Mesenchymal stem cell (in vitro differentiated cells and primary cell): ENCODE data around the gene DNM1.

Experiments used
- DNase-seq: peaks from one replicate; pipeline ENCODE4 v3.0.0-alpha.2; 2013
- H2AFZ ChIP-seq: one replicate; pipeline ENCODE4 v1.6.1; 2013; ENCODE audit warnings: low read depth, mild to moderate bottlenecking, control low read depth, inconsistent platforms, low read length, moderate library complexity
- H2AK5ac ChIP-seq: 2 replicates; pipeline ENCODE4 v1.6.1; 2013; ENCODE audit warnings: low read length, moderate library complexity, mild to moderate bottlenecking, inconsistent platforms; ENCODE audit not compliant: severe bottlenecking
- H2BK120ac ChIP-seq: one replicate; pipeline ENCODE4 v1.6.1; 2013; ENCODE audit warnings: low read depth, mild to moderate bottlenecking, inconsistent platforms, low read length, moderate library complexity
- H2BK12ac ChIP-seq, 2 experiments: one replicate each; pipeline ENCODE4 v1.6.1; 2013; ENCODE audit warnings: inconsistent platforms in 2 of 2, low read length in 2 of 2, mild to moderate bottlenecking in 2 of 2, moderate library complexity in 2 of 2, control low read depth in 1 of 2
- H2BK15ac ChIP-seq: one replicate; pipeline ENCODE4 v1.6.1; 2013; ENCODE audit warnings: mild to moderate bottlenecking, low read depth, inconsistent platforms; ENCODE audit not compliant: poor library complexity, severe bottlenecking
- H2BK5ac ChIP-seq: 2 replicates; pipeline ENCODE4 v1.6.1; 2013; ENCODE audit warnings: low read depth, mild to moderate bottlenecking, low read length, control low read depth, inconsistent platforms; ENCODE audit not compliant: poor library complexity, severe bottlenecking
- H3K14ac ChIP-seq, 2 experiments: one replicate each; pipeline ENCODE4 v1.6.1; 2013; ENCODE audit warnings: inconsistent platforms in 2 of 2, low read length in 2 of 2, control low read depth in 1 of 2, mild to moderate bottlenecking in 1 of 2, moderate library complexity in 1 of 2
- H3K18ac ChIP-seq, 2 experiments: one replicate each; pipeline ENCODE4 v1.6.1; 2013; ENCODE audit warnings: inconsistent platforms in 2 of 2, low read length in 2 of 2, control low read depth in 1 of 2, low read depth in 1 of 2, mild to moderate bottlenecking in 1 of 2
- H3K23ac ChIP-seq, 2 experiments: one replicate each; pipeline ENCODE4 v1.6.1; 2013; ENCODE audit warnings: inconsistent platforms in 2 of 2, low read length in 2 of 2, mild to moderate bottlenecking in 2 of 2, moderate library complexity in 2 of 2, control low read depth in 1 of 2
- H3K27ac ChIP-seq: 2 replicates; pipeline ENCODE4 v1.5.1; 2013; ENCODE audit warnings: mild to moderate bottlenecking, moderate library complexity, low read length, control low read depth, inconsistent platforms; ENCODE audit not compliant: poor library complexity, severe bottlenecking
- H3K27me3 ChIP-seq, 2 experiments: 2 replicates each; pipeline versions ENCODE4 v1.6.1 to v1.7.0; 2013; ENCODE audit warnings: low read length in 2 of 2, mild to moderate bottlenecking in 2 of 2, moderate library complexity in 2 of 2, control low read depth in 1 of 2, inconsistent platforms in 1 of 2; ENCODE audit not compliant: control insufficient read depth in 1 of 2, insufficient read depth in 1 of 2
- H3K36me3 ChIP-seq, 2 experiments: 2 replicates each; pipeline versions ENCODE4 v1.6.1 to v1.7.0; 2013; ENCODE audit warnings: low read length in 2 of 2, control low read depth in 1 of 2, inconsistent platforms in 1 of 2, low read depth in 1 of 2, mild to moderate bottlenecking in 1 of 2; ENCODE audit not compliant: insufficient read depth in 2 of 2, control insufficient read depth in 1 of 2
- H3K4ac ChIP-seq, 2 experiments: one replicate each; pipeline ENCODE4 v1.6.1; 2013; ENCODE audit warnings: inconsistent platforms in 2 of 2, low read length in 2 of 2, mild to moderate bottlenecking in 2 of 2, moderate library complexity in 2 of 2, control low read depth in 1 of 2, low read depth in 1 of 2
- H3K4me1 ChIP-seq: 2 replicates; pipeline ENCODE4 v1.6.1; 2013; ENCODE audit warnings: low read depth, low read length, control low read depth; ENCODE audit not compliant: control insufficient read depth, insufficient read depth
- H3K4me2 ChIP-seq: 2 replicates; pipeline ENCODE4 v1.6.1; 2013; ENCODE audit warnings: low read length, mild to moderate bottlenecking, inconsistent platforms; ENCODE audit not compliant: poor library complexity, severe bottlenecking
- H3K4me3 ChIP-seq, 2 experiments: 2 replicates each; pipeline versions ENCODE4 v1.5.1 to v1.7.0; 2013; ENCODE audit warnings: low read length in 2 of 2, mild to moderate bottlenecking in 2 of 2, control low read depth in 1 of 2, low read depth in 1 of 2; ENCODE audit not compliant: insufficient read depth in 1 of 2
- H3K79me1 ChIP-seq: replicated peaks from 2 replicates; pipeline ENCODE4 v1.6.1; 2013; ENCODE audit warnings: mild to moderate bottlenecking, control low read depth, low read length, inconsistent platforms; ENCODE audit not compliant: poor library complexity, severe bottlenecking
- H3K9ac ChIP-seq: 2 replicates; pipeline ENCODE4 v1.7.0; 2013; ENCODE audit warnings: mild to moderate bottlenecking, low read length, moderate library complexity
- H3K9me3 ChIP-seq: 2 replicates; pipeline ENCODE4 v1.7.0; 2013; ENCODE audit warnings: mild to moderate bottlenecking, low read length; ENCODE audit not compliant: control insufficient read depth
- H4K8ac ChIP-seq: one replicate; pipeline ENCODE4 v1.6.1; 2013; ENCODE audit warnings: inconsistent platforms, mild to moderate bottlenecking, low read length, moderate library complexity
- H4K91ac ChIP-seq: one replicate; pipeline ENCODE4 v1.6.1; 2013; ENCODE audit warnings: mild to moderate bottlenecking, low read length, inconsistent platforms
- whole genome bisulfite sequencing: methylation state at CpG from one replicate; pipeline ENCODE4 v1.1.7; 2013; ENCODE audit warnings: mixed read lengths; 5-methylcytosine and 5-hydroxymethylcytosine counted together

DNM1 gene

GRCh38 chr9:128244837-128245231 lies 41.7 kb downstream of the DNM1 start:
- no peak overlapping the region for H2AFZ ChIP-seq
- H3K23ac ChIP-seq, result peak overlapping the region in 1 of 2 experiments; percentile 81
- H2BK15ac ChIP-seq, result peak overlapping the region; percentile 91
- H4K8ac ChIP-seq, result peak overlapping the region; percentile 96
- peaks cover 1% of the 10 kb centered on the region for H3K79me1 ChIP-seq
- H2BK5ac ChIP-seq, result no peak overlapping the region
- peaks cover 29 to 54% of the 10 kb centered on the region in 2 experiments for H3K36me3 ChIP-seq
- H3K4me1 ChIP-seq, result peaks cover 37% of the 10 kb centered on the region
- peak overlapping the region in 1 of 2 experiments; percentile 87 for H3K4me3 ChIP-seq
- WGBS, result 0% methylated on average over 3 of the region's 18 CpGs
- H3K4ac ChIP-seq, result peak overlapping the region; percentile 75 to 94
- DNase-seq, result peak; percentile 82
- H4K91ac ChIP-seq, result peak overlapping the region; percentile 81
- no peaks in the 10 kb centered on the region for H3K27me3 ChIP-seq
- no peak overlapping the region for H2AK5ac ChIP-seq
- no peak overlapping the region for H3K14ac ChIP-seq
- H3K9ac ChIP-seq, result peak overlapping the region; percentile 94
- H3K9me3 ChIP-seq, result no peaks in the 10 kb centered on the region
- H2BK120ac ChIP-seq, result peak overlapping the region; percentile 90
- peak overlapping the region; percentile 44 to 90 for H2BK12ac ChIP-seq
- H3K18ac ChIP-seq, result peak overlapping the region; percentile 81 to 92
- H3K27ac ChIP-seq, result no peak overlapping the region
- H3K4me2 ChIP-seq, result peak overlapping the region; percentile 8

- peak overlapping the region in 1 of 2 experiments; percentile 43 for H3K4me3 ChIP-seq
- peak overlapping the region; percentile 96 for H4K8ac ChIP-seq
- H3K4ac ChIP-seq, result peak overlapping the region; percentile 57 to 93
- peak overlapping the region; percentile 95 for H4K91ac ChIP-seq
- peak overlapping the region in 1 of 2 experiments; percentile 50 for H3K14ac ChIP-seq
- H3K36me3 ChIP-seq, result peaks cover 22 to 54% of the 10 kb centered on the region in 2 experiments
- H3K9ac ChIP-seq, result peak overlapping the region; percentile 74
- no peak overlapping the region for H3K4me2 ChIP-seq
- H3K27me3 ChIP-seq, result no peaks in the 10 kb centered on the region
- H2BK5ac ChIP-seq, result no peak overlapping the region
- H2BK12ac ChIP-seq, result peak overlapping the region; percentile 87 to 95
- peaks cover 1% of the 10 kb centered on the region for H3K79me1 ChIP-seq
- H3K27ac ChIP-seq, result peak overlapping the region; percentile 12
- H3K4me1 ChIP-seq, result peaks cover 37% of the 10 kb centered on the region
- DNase-seq, result peak; percentile 78
- peak overlapping the region; percentile 76 for H2BK15ac ChIP-seq
- H2BK120ac ChIP-seq, result peak overlapping the region; percentile 90
- peak overlapping the region; percentile 82 for H2AK5ac ChIP-seq
- H3K23ac ChIP-seq, result no peak overlapping the region
- no peak overlapping the region for H2AFZ ChIP-seq
- peak overlapping the region; percentile 90 to 93 for H3K18ac ChIP-seq
- no peaks in the 10 kb centered on the region for H3K9me3 ChIP-seq
- 25% methylated on average over 13 of the region's 13 CpGs for WGBS
Measured at GRCh38 chr9:128245421-128246151, 42.4 kb downstream of the DNM1 start.

- Histone ChIP-seq H3K4me1 (peaks cover 44% of the 10 kb centered on the region), H4K91ac (peak overlapping the region; percentile 92), H3K14ac (no peak overlapping the region), H3K27me3 (no peaks in the 10 kb centered on the region), H2BK5ac (no peak overlapping the region), H3K23ac (no peak overlapping the region), H3K36me3 (peaks cover 17 to 54% of the 10 kb centered on the region in 2 experiments), H3K18ac (peak overlapping the region; percentile 35 to 77), H3K4me3 (no peak overlapping the region), H2BK120ac (no peak overlapping the region), H2AK5ac (no peak overlapping the region), H2BK12ac (peak overlapping the region; percentile 81 to 92), H3K27ac (no peak overlapping the region), H3K4me2 (no peak overlapping the region), H2AFZ (peak overlapping the region; percentile 54), H4K8ac (peak overlapping the region; percentile 45), H3K4ac (peak overlapping the region; percentile 75 to 84), H3K79me1 (peaks cover 1% of the 10 kb centered on the region), H2BK15ac (no peak overlapping the region), H3K9ac (peak overlapping the region; percentile 32), H3K9me3 (no peaks in the 10 kb centered on the region)
- DNase-seq, result no peak
- WGBS, result 74% methylated on average over 2 of the region's 2 CpGs
Measured at GRCh38 chr9:128246471-128246870, 43.3 kb downstream of the DNM1 start.

GRCh38 chr9:128247226-128247803 lies 44.1 kb downstream of the DNM1 start:
- H3K4me1 ChIP-seq, result peaks cover 44% of the 10 kb centered on the region
- H3K9ac ChIP-seq, result no peak overlapping the region
- no peak overlapping the region for H2AFZ ChIP-seq
- H3K4me3 ChIP-seq, result no peak overlapping the region
- no peak overlapping the region for H3K14ac ChIP-seq
- no peak overlapping the region for H3K27ac ChIP-seq
- H2BK5ac ChIP-seq, result no peak overlapping the region
- WGBS, result 81% methylated on average over 4 of the region's 5 CpGs
- H2AK5ac ChIP-seq, result no peak overlapping the region
- H3K79me1 ChIP-seq, result peaks cover 1% of the 10 kb centered on the region
- H4K91ac ChIP-seq, result peak overlapping the region; percentile 25
- no peak overlapping the region for H2BK15ac ChIP-seq
- peak overlapping the region in 1 of 2 experiments; percentile 56 for H2BK12ac ChIP-seq
- H3K27me3 ChIP-seq, result no peaks in the 10 kb centered on the region
- peaks cover 25 to 49% of the 10 kb centered on the region in 2 experiments for H3K36me3 ChIP-seq
- H2BK120ac ChIP-seq, result no peak overlapping the region
- peak overlapping the region in 1 of 2 experiments; percentile 40 for H3K23ac ChIP-seq
- H4K8ac ChIP-seq, result peak overlapping the region; percentile 27
- H3K18ac ChIP-seq, result peak overlapping the region in 1 of 2 experiments; percentile 58
- DNase-seq, result no peak
- H3K4ac ChIP-seq, result peak overlapping the region in 1 of 2 experiments; percentile 6
- H3K4me2 ChIP-seq, result no peak overlapping the region
- H3K9me3 ChIP-seq, result no peaks in the 10 kb centered on the region
